GM19455 (cell line): ENCODE measurements around the gene AFAP1L2.
A peak's percentile ranks its signal among the peaks of the same experiment; 100 is the strongest.

Experiments
- ATAC-seq: cut with Tn5 transposase; IDR thresholded peaks from one replicate; pipeline ENCODE4 v1.9.1; 2021; ENCODE audit not compliant: unreplicated experiment

AFAP1L2 gene

GRCh38 chr10:114404171-114405010 lies at the start of gene AFAP1L2:
TSS of gene AFAP1L2 (minus strand) at chr10:114404502. CDS start at chr10:114404455, 47 bp downstream.
- ATAC-seq, result peak; percentile 53

- no peak for ATAC-seq
These were observed 49.3 kb upstream of the AFAP1L2 start for GRCh38 chr10:114453576-114453975.

- ATAC-seq, result no peak
These were observed 44.6 kb upstream of the AFAP1L2 start for GRCh38 chr10:114448897-114449296.

- ATAC-seq, result no peak
These were observed 41.0 kb upstream of the AFAP1L2 start for GRCh38 chr10:114445332-114445731.

GRCh38 chr10:114444819-114445218 lies 40.5 kb upstream of the AFAP1L2 start:
- no peak for ATAC-seq

GRCh38 chr10:114442091-114442630 lies 37.9 kb upstream of the AFAP1L2 start:
- no peak for ATAC-seq

- no peak for ATAC-seq
These were observed 36.8 kb upstream of the AFAP1L2 start for GRCh38 chr10:114441107-114441506.

- no peak for ATAC-seq
These were observed 33.4 kb upstream of the AFAP1L2 start for GRCh38 chr10:114437473-114438292.

- no peak for ATAC-seq
These were observed 32.6 kb upstream of the AFAP1L2 start for GRCh38 chr10:114436941-114437340.

- ATAC-seq, result no peak
These were observed 28.3 kb upstream of the AFAP1L2 start for GRCh38 chr10:114432566-114433093.

GRCh38 chr10:114431414-114432135 lies 27.3 kb upstream of the AFAP1L2 start:
- ATAC-seq, result no peak

GRCh38 chr10:114430688-114431413 lies 26.5 kb upstream of the AFAP1L2 start:
- ATAC-seq, result no peak

- no peak for ATAC-seq
These were observed 25.5 kb upstream of the AFAP1L2 start for GRCh38 chr10:114429581-114430335.

GRCh38 chr10:114427124-114427852 lies 23.0 kb upstream of the AFAP1L2 start:
- no peak for ATAC-seq

- no peak for ATAC-seq
These were observed 22.2 kb upstream of the AFAP1L2 start for GRCh38 chr10:114426476-114426875.

- no peak for ATAC-seq
These were observed 16.6 kb upstream of the AFAP1L2 start for GRCh38 chr10:114420811-114421485.

GRCh38 chr10:114418109-114418508 lies 13.8 kb upstream of the AFAP1L2 start:
- no peak for ATAC-seq
